Liver (tissue), 9 donors: ENCODE data around the gene FAM227B. TPM values are rescaled to one million over a fixed set of nuclear protein-coding genes. Genes with fewer than 3 reads are reported as not detected.

Experiments used
- DNase-seq: peaks from one replicate; pipeline ENCODE4 v3.0.0-alpha.2; 2017; ENCODE audit warnings: low spot score
- H3K27ac ChIP-seq, 2 donors: one replicate each; pipeline ENCODE4 v1.7.0; 2013; ENCODE audit warnings: inconsistent platforms in 2 of 2, low read length in 2 of 2, control low read depth in 1 of 2, low read depth in 1 of 2, mild to moderate bottlenecking in 1 of 2
- H3K27me3 ChIP-seq, 4 donors: one replicate each; pipeline versions ENCODE4 v1.6.1 to v1.7.0; 2013; ENCODE audit warnings: low read length in 3 of 4, inconsistent platforms in 1 of 4, mild to moderate bottlenecking in 1 of 4, moderate library complexity in 1 of 4; ENCODE audit not compliant: control insufficient read depth in 4 of 4, insufficient read depth in 4 of 4
- H3K36me3 ChIP-seq, 4 donors: one replicate each; pipeline versions ENCODE4 v1.6.1 to v1.7.0; 2013; ENCODE audit warnings: low read length in 3 of 4, mild to moderate bottlenecking in 3 of 4, low read depth in 1 of 4, moderate library complexity in 1 of 4; ENCODE audit not compliant: control insufficient read depth in 4 of 4, insufficient read depth in 3 of 4
- H3K4me1 ChIP-seq, 4 donors: one replicate each; pipeline versions ENCODE4 v1.6.1 to v1.7.0; 2013; ENCODE audit warnings: low read length in 3 of 4, mild to moderate bottlenecking in 3 of 4, moderate library complexity in 1 of 4; ENCODE audit not compliant: control insufficient read depth in 4 of 4, insufficient read depth in 4 of 4
- H3K4me3 ChIP-seq, 3 donors: one replicate each; pipeline versions ENCODE4 v1.6.1 to v1.7.0; 2013; ENCODE audit warnings: low read length in 3 of 3, control low read depth in 1 of 3, low read depth in 1 of 3, mild to moderate bottlenecking in 1 of 3
- H3K9ac ChIP-seq, 2 donors: one replicate each; pipeline ENCODE4 v1.7.0; 2013; ENCODE audit warnings: low read length in 2 of 2, mild to moderate bottlenecking in 2 of 2, moderate library complexity in 2 of 2, control low read depth in 1 of 2, low read depth in 1 of 2
- H3K9me3 ChIP-seq, 4 donors: one replicate each; pipeline versions ENCODE4 v1.6.1 to v1.7.0; 2013; ENCODE audit warnings: low read length in 3 of 4; ENCODE audit not compliant: control insufficient read depth in 4 of 4
- EGR1 ChIP-seq, 2 donors: IDR thresholded peaks; 2 replicates each; pipeline ENCODE4 v1.6.1; 2016 to 2018; ENCODE audit warnings: antibody characterized with exemption in 2 of 2, low read depth in 2 of 2
- FOXA1 ChIP-seq: IDR thresholded peaks from 2 replicates; pipeline ENCODE4 v1.6.1; 2016; ENCODE audit warnings: antibody characterized with exemption
- FOXA2 ChIP-seq: IDR thresholded peaks from 2 replicates; pipeline ENCODE4 v1.6.1; 2016; ENCODE audit warnings: antibody characterized with exemption
- HNF4A ChIP-seq, 2 donors: conservative IDR thresholded peaks; 2 replicates each; pipeline ENCODE4 v1.6.1; 2016; ENCODE audit warnings: antibody characterized with exemption in 2 of 2, mild to moderate bottlenecking in 2 of 2
- NR2F2 ChIP-seq: IDR thresholded peaks from 2 replicates; pipeline ENCODE4 v1.6.1; 2016; ENCODE audit warnings: antibody characterized with exemption
- RAD21 ChIP-seq, 2 donors: IDR thresholded peaks; 2 replicates each; pipeline ENCODE4 v1.6.1; 2016; ENCODE audit warnings: antibody characterized with exemption in 2 of 2, mild to moderate bottlenecking in 2 of 2
- RXRA ChIP-seq, 2 donors: IDR thresholded peaks; 2 replicates each; pipeline ENCODE4 v1.6.1; 2017 to 2018; ENCODE audit warnings: antibody characterized with exemption in 2 of 2, mild to moderate bottlenecking in 1 of 2
- TAF1 ChIP-seq: conservative IDR thresholded peaks from 2 replicates; pipeline ENCODE4 v1.6.1; 2016; ENCODE audit warnings: antibody characterized with exemption, mild to moderate bottlenecking
- WGBS: extraction: QIAGEN DNeasy Blood & Tissue Kit; methylation state at CpG from one replicate; pipeline ENCODE4 v1.1.7; 2013; 5-methylcytosine and 5-hydroxymethylcytosine counted together
- polyA plus RNA-seq, 2 donors: library from polyadenylated mRNA; stranded (reverse) in 1 of 2; unstranded in 1 of 2; fragments of 200-250 nt in 1 of 2; fragments of >200 nt in 1 of 2; fragmentation: Nextera tagmentation in 1 of 2; extraction: Ambion mirVana in 1 of 2; gene quantifications; one replicate each; pipeline versions ENCODE4 v1.2.1 to v1.2.3, GENCODE V29; 2013 to 2015
- total RNA-seq, 2 donors: library from RNA; depleted of rRNA; stranded (reverse); fragments of >200 nt; gene quantifications; one replicate each; pipeline ENCODE4 v1.2.3, GENCODE V29; 2014
- TF ChIP-seq, protein P1 (sequence below): fragments of 150-350 bp; IDR thresholded peaks from 2 replicates; pipeline ENCODE4 v1.5.1; 2017; ENCODE audit warnings: improper control_type of control experiment, low read depth, low read length; ENCODE audit not compliant: missing input control
- TF ChIP-seq, protein P2 (sequence below): IDR thresholded peaks from 2 replicates; pipeline ENCODE4 v1.6.1; 2016; ENCODE audit warnings: antibody characterized with exemption, mild to moderate bottlenecking
- TF ChIP-seq, protein P3 (sequence below): IDR thresholded peaks from 2 replicates; pipeline ENCODE4 v1.6.1; 2016; ENCODE audit warnings: antibody characterized with exemption
- TF ChIP-seq, protein P4 (sequence below): IDR thresholded peaks from 2 replicates; pipeline ENCODE4 v1.6.1; 2016; ENCODE audit warnings: antibody characterized with exemption
- TF ChIP-seq, protein P5 (sequence below): IDR thresholded peaks from 2 replicates; pipeline ENCODE4 v1.6.1; 2016; ENCODE audit warnings: antibody characterized with exemption
- donor health status: healthy.
- donor health status: healthy.
- donor health status: healthy.
- donor health status: healthy.
- donor health status: healthy.

Gene FAM227B
- total and polyA plus RNA-seq, 4 donors, result 1.3 to 5.1 (median 3.8) TPM

DNA sequence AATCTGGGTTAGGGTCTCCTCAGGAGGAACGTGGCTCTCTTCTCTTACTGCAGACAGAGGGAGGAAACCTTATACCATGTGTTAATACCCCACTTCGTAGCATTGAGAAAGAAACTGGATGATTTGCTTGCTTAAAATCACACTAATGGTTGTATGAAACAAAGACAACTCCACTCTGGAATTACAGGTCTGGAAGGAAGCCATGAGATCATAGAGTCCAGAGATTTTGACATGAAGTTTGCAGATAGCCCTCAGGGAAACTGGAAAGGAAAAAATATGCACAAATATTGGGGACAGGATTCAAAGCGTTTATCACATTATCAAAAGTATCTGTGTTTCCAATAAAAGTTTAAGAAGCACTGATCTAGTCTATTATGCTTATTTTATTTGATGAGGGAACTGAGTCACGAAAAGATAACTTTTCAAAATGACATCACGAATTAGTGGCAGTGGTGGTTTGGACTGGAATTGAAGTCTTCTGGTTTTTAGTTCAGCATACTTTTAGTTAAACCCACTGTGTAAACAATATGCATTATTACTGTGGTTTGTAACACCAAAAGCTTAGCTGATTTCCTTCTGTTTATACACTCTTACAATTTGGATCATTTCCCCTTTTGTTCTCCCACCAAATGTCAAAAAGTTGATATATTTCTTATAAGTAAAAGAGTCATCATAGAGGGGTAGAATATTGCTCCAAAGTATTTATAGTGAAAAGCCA lies 180.8 kb downstream of the FAM227B start:
- H3K4me3 ChIP-seq, result no peak overlapping the region
- TF ChIP-seq, protein P1, sequence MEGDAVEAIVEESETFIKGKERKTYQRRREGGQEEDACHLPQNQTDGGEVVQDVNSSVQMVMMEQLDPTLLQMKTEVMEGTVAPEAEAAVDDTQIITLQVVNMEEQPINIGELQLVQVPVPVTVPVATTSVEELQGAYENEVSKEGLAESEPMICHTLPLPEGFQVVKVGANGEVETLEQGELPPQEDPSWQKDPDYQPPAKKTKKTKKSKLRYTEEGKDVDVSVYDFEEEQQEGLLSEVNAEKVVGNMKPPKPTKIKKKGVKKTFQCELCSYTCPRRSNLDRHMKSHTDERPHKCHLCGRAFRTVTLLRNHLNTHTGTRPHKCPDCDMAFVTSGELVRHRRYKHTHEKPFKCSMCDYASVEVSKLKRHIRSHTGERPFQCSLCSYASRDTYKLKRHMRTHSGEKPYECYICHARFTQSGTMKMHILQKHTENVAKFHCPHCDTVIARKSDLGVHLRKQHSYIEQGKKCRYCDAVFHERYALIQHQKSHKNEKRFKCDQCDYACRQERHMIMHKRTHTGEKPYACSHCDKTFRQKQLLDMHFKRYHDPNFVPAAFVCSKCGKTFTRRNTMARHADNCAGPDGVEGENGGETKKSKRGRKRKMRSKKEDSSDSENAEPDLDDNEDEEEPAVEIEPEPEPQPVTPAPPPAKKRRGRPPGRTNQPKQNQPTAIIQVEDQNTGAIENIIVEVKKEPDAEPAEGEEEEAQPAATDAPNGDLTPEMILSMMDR, result no peak
- TF ChIP-seq, protein P2, sequence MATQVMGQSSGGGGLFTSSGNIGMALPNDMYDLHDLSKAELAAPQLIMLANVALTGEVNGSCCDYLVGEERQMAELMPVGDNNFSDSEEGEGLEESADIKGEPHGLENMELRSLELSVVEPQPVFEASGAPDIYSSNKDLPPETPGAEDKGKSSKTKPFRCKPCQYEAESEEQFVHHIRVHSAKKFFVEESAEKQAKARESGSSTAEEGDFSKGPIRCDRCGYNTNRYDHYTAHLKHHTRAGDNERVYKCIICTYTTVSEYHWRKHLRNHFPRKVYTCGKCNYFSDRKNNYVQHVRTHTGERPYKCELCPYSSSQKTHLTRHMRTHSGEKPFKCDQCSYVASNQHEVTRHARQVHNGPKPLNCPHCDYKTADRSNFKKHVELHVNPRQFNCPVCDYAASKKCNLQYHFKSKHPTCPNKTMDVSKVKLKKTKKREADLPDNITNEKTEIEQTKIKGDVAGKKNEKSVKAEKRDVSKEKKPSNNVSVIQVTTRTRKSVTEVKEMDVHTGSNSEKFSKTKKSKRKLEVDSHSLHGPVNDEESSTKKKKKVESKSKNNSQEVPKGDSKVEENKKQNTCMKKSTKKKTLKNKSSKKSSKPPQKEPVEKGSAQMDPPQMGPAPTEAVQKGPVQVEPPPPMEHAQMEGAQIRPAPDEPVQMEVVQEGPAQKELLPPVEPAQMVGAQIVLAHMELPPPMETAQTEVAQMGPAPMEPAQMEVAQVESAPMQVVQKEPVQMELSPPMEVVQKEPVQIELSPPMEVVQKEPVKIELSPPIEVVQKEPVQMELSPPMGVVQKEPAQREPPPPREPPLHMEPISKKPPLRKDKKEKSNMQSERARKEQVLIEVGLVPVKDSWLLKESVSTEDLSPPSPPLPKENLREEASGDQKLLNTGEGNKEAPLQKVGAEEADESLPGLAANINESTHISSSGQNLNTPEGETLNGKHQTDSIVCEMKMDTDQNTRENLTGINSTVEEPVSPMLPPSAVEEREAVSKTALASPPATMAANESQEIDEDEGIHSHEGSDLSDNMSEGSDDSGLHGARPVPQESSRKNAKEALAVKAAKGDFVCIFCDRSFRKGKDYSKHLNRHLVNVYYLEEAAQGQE, result no peak
- TF ChIP-seq EGR1 (IDR thresholded peaks at IDR 0.05; ENCODE audit: low read depth in 2 of 2), result no peak
- no peak for TF ChIP-seq FOXA2
- H3K27me3 ChIP-seq, result no peaks in the 10 kb centered on the region
- WGBS, result 73% methylated on average over 5 of the region's 5 CpGs
- no peaks in the 10 kb centered on the region for H3K36me3 ChIP-seq
- H3K4me1 ChIP-seq, result no peaks in the 10 kb centered on the region
- H3K9ac ChIP-seq, result no peak overlapping the region
- no peaks in the 10 kb centered on the region for H3K9me3 ChIP-seq
- no peak for DNase-seq
- no peak overlapping the region for H3K27ac ChIP-seq

DNA sequence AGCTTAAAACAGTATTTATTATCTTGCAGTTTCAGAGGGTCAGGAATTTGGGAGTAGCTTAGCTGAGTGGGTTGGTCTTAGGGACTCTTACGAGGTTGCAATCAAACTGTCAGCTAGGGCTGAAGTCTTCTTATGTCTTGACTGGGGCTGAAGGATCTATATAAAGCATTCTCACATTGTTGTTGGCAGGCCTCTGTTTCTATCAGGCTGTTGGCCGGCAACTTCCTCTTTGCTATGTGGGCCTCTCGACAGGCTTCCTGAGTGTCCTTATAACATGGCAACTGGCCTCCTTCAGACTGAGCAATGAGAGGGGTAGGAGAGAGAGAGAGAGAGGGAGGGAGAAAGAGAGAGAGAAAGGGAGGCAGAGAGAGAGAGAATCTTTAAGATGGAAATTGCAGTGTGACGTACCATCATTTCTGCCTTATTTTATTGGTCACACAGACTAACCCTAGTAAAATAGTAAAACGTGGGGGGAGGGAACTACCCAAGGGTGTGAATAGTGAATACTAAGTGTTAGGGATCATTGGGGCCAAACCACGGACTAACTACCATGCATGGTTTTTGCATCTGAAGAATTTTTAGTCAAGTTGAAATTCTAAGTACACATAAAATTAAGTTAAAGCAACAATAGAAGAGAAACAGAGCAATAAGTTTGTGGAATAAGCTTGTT lies 181.5 kb downstream of the FAM227B start:
- no peaks in the 10 kb centered on the region for H3K9me3 ChIP-seq
- no peak overlapping the region for H3K27ac ChIP-seq
- WGBS, result 64% methylated on average over 6 of the region's 6 CpGs
- no peak overlapping the region for H3K4me3 ChIP-seq
- DNase-seq, result no peak
- H3K9ac ChIP-seq, result no peak overlapping the region
- no peaks in the 10 kb centered on the region for H3K36me3 ChIP-seq
- TF ChIP-seq, protein P3, sequence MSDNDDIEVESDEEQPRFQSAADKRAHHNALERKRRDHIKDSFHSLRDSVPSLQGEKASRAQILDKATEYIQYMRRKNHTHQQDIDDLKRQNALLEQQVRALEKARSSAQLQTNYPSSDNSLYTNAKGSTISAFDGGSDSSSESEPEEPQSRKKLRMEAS, result no peak
- TF ChIP-seq FOXA2 (no peak), TAF1 (no peak), RAD21 (IDR thresholded peaks at IDR 0.05) (no peak), RXRA (IDR thresholded peaks at IDR 0.05) (no peak), EGR1 (IDR thresholded peaks at IDR 0.05; ENCODE audit: low read depth in 2 of 2) (no peak), FOXA1 (no peak), NR2F2 (no peak), HNF4A (conservative IDR thresholded peaks at IDR 0.05) (no peak)
- TF ChIP-seq, protein P1, result no peak
- TF ChIP-seq, protein P4, sequence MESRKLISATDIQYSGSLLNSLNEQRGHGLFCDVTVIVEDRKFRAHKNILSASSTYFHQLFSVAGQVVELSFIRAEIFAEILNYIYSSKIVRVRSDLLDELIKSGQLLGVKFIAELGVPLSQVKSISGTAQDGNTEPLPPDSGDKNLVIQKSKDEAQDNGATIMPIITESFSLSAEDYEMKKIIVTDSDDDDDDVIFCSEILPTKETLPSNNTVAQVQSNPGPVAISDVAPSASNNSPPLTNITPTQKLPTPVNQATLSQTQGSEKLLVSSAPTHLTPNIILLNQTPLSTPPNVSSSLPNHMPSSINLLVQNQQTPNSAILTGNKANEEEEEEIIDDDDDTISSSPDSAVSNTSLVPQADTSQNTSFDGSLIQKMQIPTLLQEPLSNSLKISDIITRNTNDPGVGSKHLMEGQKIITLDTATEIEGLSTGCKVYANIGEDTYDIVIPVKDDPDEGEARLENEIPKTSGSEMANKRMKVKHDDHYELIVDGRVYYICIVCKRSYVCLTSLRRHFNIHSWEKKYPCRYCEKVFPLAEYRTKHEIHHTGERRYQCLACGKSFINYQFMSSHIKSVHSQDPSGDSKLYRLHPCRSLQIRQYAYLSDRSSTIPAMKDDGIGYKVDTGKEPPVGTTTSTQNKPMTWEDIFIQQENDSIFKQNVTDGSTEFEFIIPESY, result no peak
- TF ChIP-seq, protein P5, sequence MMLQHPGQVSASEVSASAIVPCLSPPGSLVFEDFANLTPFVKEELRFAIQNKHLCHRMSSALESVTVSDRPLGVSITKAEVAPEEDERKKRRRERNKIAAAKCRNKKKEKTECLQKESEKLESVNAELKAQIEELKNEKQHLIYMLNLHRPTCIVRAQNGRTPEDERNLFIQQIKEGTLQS, result no peak
- H3K27me3 ChIP-seq, result no peaks in the 10 kb centered on the region
- H3K4me1 ChIP-seq, result no peaks in the 10 kb centered on the region
